Left lung (tissue), 10 donors: ENCODE measurements around the gene EIF3M. TPM values are rescaled to one million over a fixed set of nuclear protein-coding genes. Genes with fewer than 3 reads are reported as not detected.
"Not testable (repeated sequence)": the region's sequence is repeated elsewhere in the genome, so short reads cannot be mapped to it uniquely, and the experiment has no call there.

ENCODE experiments used
- ATAC-seq: fragments of 200-7000 bp; cut with Tn5 transposase; one replicate; pipeline ENCODE4 v1.9.1; 2020; ENCODE audit warnings: moderate library complexity
- DNase-seq, 4 donors: peaks; one replicate each; pipeline ENCODE4 v3.0.0-alpha.2; 2013 to 2020
- H3K27ac ChIP-seq, 2 donors: fragments of 200-600 bp; sonication (generic) in 1 of 2; one replicate each; pipeline versions ENCODE4 v1.5.0 to v1.8.0; 2020 to 2021
- H3K27me3 ChIP-seq, 2 donors: fragments of 200-600 bp; sonication (generic) in 1 of 2; one replicate each; pipeline versions ENCODE4 v1.5.0 to v1.8.0; 2020 to 2021
- H3K36me3 ChIP-seq, 2 donors: fragments of 200-600 bp; sonication (generic) in 1 of 2; one replicate each; pipeline versions ENCODE4 v1.5.0 to v1.8.0; 2020 to 2021
- H3K4me1 ChIP-seq, 2 donors: fragments of 200-600 bp; one replicate each; pipeline ENCODE4 v1.8.0; 2021
- H3K4me3 ChIP-seq, 2 donors: fragments of 200-600 bp; sonication (generic) in 1 of 2; one replicate each; pipeline versions ENCODE4 v1.5.0 to v1.8.0; 2020 to 2021; ENCODE audit warnings: mild to moderate bottlenecking in 1 of 2
- H3K9me3 ChIP-seq, 2 donors: fragments of 200-600 bp; sonication (generic) in 1 of 2; one replicate each; pipeline versions ENCODE4 v1.5.0 to v1.8.0; 2020 to 2021
- intact Hi-C, 2 donors: fragments of 100-400 bp; cut with DNase I; formaldehyde crosslinking; loops; one replicate each; pipeline versions ENCODE4 v1.11.2 to v1.14.2; 2022
- polyA plus RNA-seq, 6 donors: library from polyadenylated mRNA; unstranded; fragments of 120-200 nt; gene quantifications; one replicate each; pipeline ENCODE4 v1.2.1, GENCODE V29; 2013; ENCODE audit not compliant: insufficient read length in 6 of 6
- total RNA-seq, 2 donors: library from RNA; stranded (reverse); fragmentation: NEBNext Ultra II Directional; extraction: Animal tissue kit (Norgen Biotek cat#: 25700); gene quantifications; one replicate each; pipeline ENCODE4 v1.2.1, GENCODE V29; 2021
- TF ChIP-seq, protein P1 (sequence below), 2 donors: fragments of 200-600 bp; sonication (generic) in 1 of 2; IDR thresholded peaks; one replicate each; pipeline versions ENCODE4 v1.5.0 to v1.8.0; 2021; ENCODE audit warnings: antibody characterized with exemption in 2 of 2
- donor health status: DM: no; HTN: yes; CAD: no.
- donor health status: DM: no; HTN: no; CAD: no.

EIF3M gene
- total and polyA plus RNA-seq, 8 donors: 151 to 432 (median 374) TPM

DNA sequence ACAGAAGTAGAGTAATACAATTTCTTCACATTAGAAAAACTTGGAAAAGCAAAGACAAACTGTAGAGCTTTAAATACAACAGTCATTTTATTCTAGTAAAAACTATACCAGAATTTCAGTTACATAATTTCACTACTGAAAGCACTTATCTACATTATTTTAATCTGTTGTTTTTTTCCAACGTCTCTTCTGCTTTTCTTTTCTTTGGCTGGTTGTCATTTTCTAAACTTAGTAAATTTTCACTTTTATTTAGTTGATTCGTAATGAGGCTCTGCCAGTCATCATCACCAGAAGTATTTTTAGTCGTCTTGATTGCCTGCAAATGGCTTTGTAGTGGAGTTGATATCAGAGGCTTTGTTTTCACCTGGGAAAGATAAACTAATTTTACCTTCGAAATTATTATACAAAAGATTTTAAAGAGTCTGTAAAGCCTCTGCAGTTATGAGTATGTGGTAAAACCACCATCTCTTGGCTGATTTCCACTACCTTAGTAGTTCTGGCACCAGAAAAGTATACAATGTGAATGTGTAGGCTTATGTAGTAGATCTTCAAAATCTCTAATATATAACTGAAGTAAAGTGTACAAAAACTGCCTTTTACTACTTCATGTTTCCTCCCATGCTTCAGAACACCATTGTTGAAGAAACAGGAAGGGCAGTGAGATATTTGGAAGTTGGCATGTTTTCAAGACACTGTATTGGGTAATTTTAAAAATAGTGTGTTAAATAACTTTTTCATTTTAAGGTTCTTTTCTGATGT, 19.2 kb downstream of the EIF3M start:
- Histone ChIP-seq H3K4me3 (no peak overlapping the region), H3K27me3 (no peaks in the 10 kb centered on the region), H3K4me1 (no peaks in the 10 kb centered on the region), H3K27ac (no peak overlapping the region), H3K9me3 (no peaks in the 10 kb centered on the region), H3K36me3 (peaks cover 0 to 76% of the 10 kb centered on the region in 2 donors)
- ATAC-seq (no peak), DNase-seq (no peak)
- TF ChIP-seq, protein P1, sequence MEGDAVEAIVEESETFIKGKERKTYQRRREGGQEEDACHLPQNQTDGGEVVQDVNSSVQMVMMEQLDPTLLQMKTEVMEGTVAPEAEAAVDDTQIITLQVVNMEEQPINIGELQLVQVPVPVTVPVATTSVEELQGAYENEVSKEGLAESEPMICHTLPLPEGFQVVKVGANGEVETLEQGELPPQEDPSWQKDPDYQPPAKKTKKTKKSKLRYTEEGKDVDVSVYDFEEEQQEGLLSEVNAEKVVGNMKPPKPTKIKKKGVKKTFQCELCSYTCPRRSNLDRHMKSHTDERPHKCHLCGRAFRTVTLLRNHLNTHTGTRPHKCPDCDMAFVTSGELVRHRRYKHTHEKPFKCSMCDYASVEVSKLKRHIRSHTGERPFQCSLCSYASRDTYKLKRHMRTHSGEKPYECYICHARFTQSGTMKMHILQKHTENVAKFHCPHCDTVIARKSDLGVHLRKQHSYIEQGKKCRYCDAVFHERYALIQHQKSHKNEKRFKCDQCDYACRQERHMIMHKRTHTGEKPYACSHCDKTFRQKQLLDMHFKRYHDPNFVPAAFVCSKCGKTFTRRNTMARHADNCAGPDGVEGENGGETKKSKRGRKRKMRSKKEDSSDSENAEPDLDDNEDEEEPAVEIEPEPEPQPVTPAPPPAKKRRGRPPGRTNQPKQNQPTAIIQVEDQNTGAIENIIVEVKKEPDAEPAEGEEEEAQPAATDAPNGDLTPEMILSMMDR (IDR thresholded peaks at IDR 0.05): no peak
- intact Hi-C loops: no loop called here

DNA sequence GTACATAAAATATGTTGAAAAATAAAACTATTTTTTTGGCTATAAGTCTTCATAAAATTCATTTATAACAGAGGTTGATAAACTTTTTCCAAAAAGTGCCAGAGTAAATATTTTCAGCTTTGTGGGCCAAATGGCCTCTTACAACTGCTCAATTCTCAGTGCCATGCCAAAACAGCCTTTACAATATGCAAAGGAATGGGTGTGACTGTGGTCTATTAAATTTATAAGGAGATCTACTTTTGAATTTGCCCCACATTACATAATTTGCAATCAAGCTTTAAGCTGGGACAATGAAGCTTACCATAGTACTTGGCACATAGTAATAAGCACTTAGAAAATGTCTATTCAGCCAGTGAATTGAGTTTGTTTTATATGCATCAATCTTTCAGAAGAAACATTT, 22.6 kb downstream of the EIF3M start:
- Histone ChIP-seq H3K9me3 (peaks cover 0 to 11% of the 10 kb centered on the region in 2 donors), H3K27ac (no peak overlapping the region), H3K36me3 (peaks cover 0 to 50% of the 10 kb centered on the region in 2 donors), H3K4me3 (no peak overlapping the region), H3K27me3 (no peaks in the 10 kb centered on the region), H3K4me1 (no peaks in the 10 kb centered on the region)
- intact Hi-C loops: no loop called here
- ATAC-seq: no peak
- TF ChIP-seq, protein P1 (IDR thresholded peaks at IDR 0.05): no peak
- DNase-seq: no peak

DNA sequence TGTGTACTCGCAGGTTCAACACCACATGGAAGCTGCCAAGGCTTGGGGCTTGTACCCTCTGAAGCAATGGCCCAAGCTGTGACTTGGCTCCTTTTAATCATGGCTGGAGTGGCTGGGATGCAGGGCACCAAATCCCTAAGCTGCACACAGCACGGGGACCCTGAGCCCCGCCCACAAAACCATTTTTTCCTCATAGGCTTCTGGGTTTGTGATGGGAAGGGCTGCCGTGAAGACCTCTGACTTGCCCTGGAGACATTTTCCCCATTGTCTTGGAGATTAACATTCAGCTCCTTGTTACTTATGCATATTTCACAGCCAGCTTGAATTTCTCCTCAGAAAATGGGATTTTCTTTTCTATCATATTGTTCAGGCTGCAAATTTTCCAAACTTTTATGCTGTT, 25.2 kb downstream of the EIF3M start:
- DNase-seq, ATAC-seq, intact Hi-C loops, H3K4me3 ChIP-seq, H3K4me1 ChIP-seq, H3K27me3 ChIP-seq, H3K27ac ChIP-seq: not testable (repeated sequence)
- Histone ChIP-seq H3K36me3 (peaks cover 0 to 25% of the 10 kb centered on the region in 2 donors), H3K9me3 (peaks cover 0 to 11% of the 10 kb centered on the region in 2 donors)

DNA sequence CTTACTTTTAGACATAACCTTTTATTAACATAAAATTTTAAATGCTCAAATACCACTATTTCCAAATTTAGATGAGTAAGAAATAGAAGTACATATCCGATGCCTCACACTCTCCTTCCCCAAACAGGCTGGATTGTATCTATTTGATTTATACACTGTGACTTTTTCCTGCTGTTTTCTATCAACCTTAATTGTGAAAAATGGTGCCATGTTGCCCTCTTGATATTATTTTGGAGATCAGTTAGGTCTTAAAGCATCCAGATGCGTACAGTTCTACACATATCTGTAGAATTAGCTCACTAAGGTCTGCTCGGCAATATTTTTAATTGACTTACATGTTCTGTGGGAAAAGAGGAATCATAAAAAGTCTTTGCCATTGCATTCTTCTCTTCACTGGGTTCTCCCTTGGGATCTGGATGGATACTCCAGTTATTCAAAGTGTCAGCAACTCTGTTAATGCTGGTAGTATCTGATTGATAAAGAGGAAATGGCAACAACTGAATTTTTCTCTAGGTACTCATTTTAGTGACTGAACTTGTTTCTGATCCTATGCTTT, 27.2 kb downstream of the EIF3M start:
- H3K9me3 ChIP-seq: peaks cover 0 to 11% of the 10 kb centered on the region in 2 donors
- H3K4me3 ChIP-seq: no peak overlapping the region
- ATAC-seq (no peak), DNase-seq (no peak)
- no peak overlapping the region for H3K27ac ChIP-seq
- H3K4me1 ChIP-seq: no peaks in the 10 kb centered on the region
- no peaks in the 10 kb centered on the region for H3K27me3 ChIP-seq
- H3K36me3 ChIP-seq: peaks cover 0 to 4% of the 10 kb centered on the region in 2 donors
- TF ChIP-seq, protein P1 (IDR thresholded peaks at IDR 0.05): no peak
- intact Hi-C loops: no loop called here

DNA sequence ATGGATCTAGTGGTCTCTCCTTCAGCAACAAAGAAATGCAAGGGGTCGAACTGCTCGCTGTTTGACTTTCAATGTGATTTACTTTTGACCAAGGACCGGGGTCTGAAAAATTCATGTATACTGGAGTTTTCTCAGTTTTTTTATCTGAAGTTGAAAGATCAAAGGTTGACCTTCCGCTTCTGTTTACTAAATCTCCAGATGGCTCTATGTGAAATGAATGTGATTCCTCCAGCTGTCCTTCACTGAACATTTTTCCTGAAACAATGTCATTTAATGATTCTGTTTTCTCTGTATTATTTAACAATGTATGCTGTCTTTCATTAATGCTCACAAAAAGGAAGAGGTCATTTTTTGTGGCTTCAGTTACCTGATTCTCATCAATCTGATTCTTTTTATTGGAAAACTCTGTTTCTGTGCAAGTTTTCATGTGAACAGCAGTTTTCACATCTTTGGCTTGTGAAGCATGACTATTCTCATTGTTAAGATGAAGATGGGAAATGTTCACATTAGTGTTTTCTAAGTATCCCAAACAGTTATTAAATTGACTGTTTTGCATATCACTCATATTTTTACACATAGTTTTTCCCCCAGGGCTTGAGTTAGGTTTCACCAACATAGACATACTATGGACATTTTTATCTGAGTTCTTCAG, 30.0 kb downstream of the EIF3M start:
- Histone ChIP-seq H3K27ac (no peak overlapping the region), H3K4me3 (no peak overlapping the region), H3K4me1 (no peaks in the 10 kb centered on the region), H3K27me3 (no peaks in the 10 kb centered on the region), H3K9me3 (peaks cover 0 to 4% of the 10 kb centered on the region in 2 donors), H3K36me3 (no peaks in the 10 kb centered on the region)
- intact Hi-C loops: no loop called here
- DNase-seq (no peak), ATAC-seq (no peak)
- TF ChIP-seq, protein P1 (IDR thresholded peaks at IDR 0.05): no peak
